ENCODE measurements around the gene LRCH4.

GRCh38 chr7:100598425-100598824 lies 12.5 kb upstream of the LRCH4 start:
- TF ChIP-seq CTCF (IDR thresholded peaks at IDR 0.05; ENCODE audit: borderline replicate concordance, extremely low read depth, low read length, poor library complexity, severe bottlenecking) = no peak
- TF ChIP-seq EZH2 (IDR thresholded peaks at IDR 0.05; ENCODE audit: borderline replicate concordance, low read depth, low read length, severe bottlenecking) = no peak
